WTC11 (cell line): Measurements from ENCODE around the gene IRX2. TPM values are rescaled to one million over a fixed set of nuclear protein-coding genes. Genes with fewer than 3 reads are reported as not detected.

ENCODE experiments used
- ATAC-seq: fragments of 200-7000 bp; cut with Tn5 transposase; 2 replicates; pipeline ENCODE4 v1.10.0; 2021; ENCODE audit warnings: mild to moderate bottlenecking, moderate library complexity
- CTCF ChIA-PET: fragments of 300-600 bp; sonication (Branson Sonifier 250); formaldehyde crosslinking; loops from one replicate; lab custom pipeline; 2021; ENCODE audit warnings: antibody characterized with exemption; lab: Charles Lee
- POLR2A ChIA-PET: fragments of 350-600 bp; sonication (Branson Sonifier 250); formaldehyde crosslinking; loops from one replicate; lab custom pipeline; 2021; ENCODE audit warnings: antibody characterized with exemption; lab: Charles Lee
- DNase-seq: peaks from one replicate; pipeline ENCODE4 v3.0.0; 2021; ENCODE audit warnings: low spot score
- H3K27ac Mint-ChIP-seq: 2 replicates; pipeline ENCODE4 v1.8.0; 2021; ENCODE audit warnings: mixed read lengths
- H3K27me3 Mint-ChIP-seq: 2 replicates; pipeline ENCODE4 v1.8.0; 2021; ENCODE audit warnings: low read depth, mild to moderate bottlenecking, moderate library complexity, mixed read lengths
- H3K36me3 Mint-ChIP-seq: 2 replicates; pipeline ENCODE4 v1.8.0; 2021; ENCODE audit warnings: mixed read lengths
- H3K4me1 Mint-ChIP-seq: 2 replicates; pipeline ENCODE4 v1.8.0; 2022; ENCODE audit warnings: mixed read lengths
- H3K4me3 Mint-ChIP-seq: 2 replicates; pipeline ENCODE4 v1.8.0; 2021; ENCODE audit warnings: mild to moderate bottlenecking, moderate library complexity, mixed read lengths
- H3K9me3 Mint-ChIP-seq: 2 replicates; pipeline ENCODE4 v1.8.0; 2021; ENCODE audit warnings: mixed read lengths
- ATF1 ChIP-seq: sonication (generic); formaldehyde crosslinking; IDR thresholded peaks from 2 replicates; pipeline ENCODE4 v1.8.1; 2023; ENCODE audit warnings: mild to moderate bottlenecking, moderate library complexity, missing genetic modification reagents
- HMGA2 ChIP-seq: fragments of 250-450 bp; sonication (Bioruptor Pico); IDR thresholded peaks from 2 replicates; pipeline ENCODE4 v1.4.0; 2021; ENCODE audit warnings: mild to moderate bottlenecking, moderate library complexity
- IRF2 ChIP-seq: sonication (generic); formaldehyde crosslinking; IDR thresholded peaks from 2 replicates; pipeline ENCODE4 v1.8.0; 2022; ENCODE audit warnings: low read depth, missing genetic modification reagents, borderline replicate concordance
- KAT7 ChIP-seq: sonication (generic); formaldehyde crosslinking; IDR thresholded peaks from 2 replicates; pipeline ENCODE4 v1.8.1; 2023; ENCODE audit warnings: missing genetic modification reagents, mild to moderate bottlenecking, borderline replicate concordance
- MYBL2 ChIP-seq: sonication (generic); formaldehyde crosslinking; IDR thresholded peaks from 2 replicates; pipeline ENCODE4 v1.8.1; 2023; ENCODE audit warnings: mild to moderate bottlenecking, moderate library complexity, missing genetic modification reagents
- NFYB ChIP-seq: sonication (generic); formaldehyde crosslinking; conservative IDR thresholded peaks from 2 replicates; pipeline ENCODE4 v1.8.0; 2022; ENCODE audit warnings: low read depth, missing genetic modification reagents
- NR2C2 ChIP-seq: sonication (generic); formaldehyde crosslinking; IDR thresholded peaks from 2 replicates; pipeline ENCODE4 v1.8.0; 2022; ENCODE audit warnings: mild to moderate bottlenecking, missing genetic modification reagents
- NR3C1 ChIP-seq: sonication (generic); formaldehyde crosslinking; conservative IDR thresholded peaks from 2 replicates; pipeline ENCODE4 v1.8.1; 2023; ENCODE audit warnings: low read depth, mild to moderate bottlenecking, missing genetic modification reagents
- SMAD4 ChIP-seq: sonication (generic); formaldehyde crosslinking; IDR thresholded peaks from 2 replicates; pipeline ENCODE4 v1.8.0; 2022; ENCODE audit warnings: mild to moderate bottlenecking, missing genetic modification reagents
- TEAD4 ChIP-seq: sonication (generic); formaldehyde crosslinking; IDR thresholded peaks from 2 replicates; pipeline ENCODE4 v1.8.0; 2022; ENCODE audit warnings: mild to moderate bottlenecking, missing genetic modification reagents
- ZNF219 ChIP-seq: sonication (generic); formaldehyde crosslinking; IDR thresholded peaks from 2 replicates; pipeline ENCODE4 v1.8.0; 2023; ENCODE audit warnings: missing genetic modification reagents, mild to moderate bottlenecking, borderline replicate concordance
- ZNF263 ChIP-seq: sonication (generic); formaldehyde crosslinking; IDR thresholded peaks from 2 replicates; pipeline ENCODE4 v1.8.1; 2022; ENCODE audit warnings: low read depth, mild to moderate bottlenecking, moderate library complexity, missing genetic modification reagents
- total RNA-seq: library from RNA; stranded (reverse); gene quantifications from 3 replicates; pipeline ENCODE4 v1.2.3, GENCODE V29; 2021
- TF ChIP-seq, protein P1 (sequence below): sonication (generic); formaldehyde crosslinking; conservative IDR thresholded peaks from 2 replicates; pipeline ENCODE4 v1.8.1; 2022; ENCODE audit warnings: mild to moderate bottlenecking, missing genetic modification reagents
- TF ChIP-seq, protein P2 (sequence below): sonication (generic); formaldehyde crosslinking; IDR thresholded peaks from 2 replicates; pipeline ENCODE4 v1.8.0; 2022; ENCODE audit warnings: missing genetic modification reagents
- TF ChIP-seq, protein P3 (sequence below): sonication (generic); formaldehyde crosslinking; IDR thresholded peaks from 2 replicates; pipeline ENCODE4 v1.8.0; 2023; ENCODE audit warnings: missing genetic modification reagents, mild to moderate bottlenecking, borderline replicate concordance
- TF ChIP-seq, protein P4 (sequence below): fragments of 250-450 bp; sonication (Bioruptor Pico); IDR thresholded peaks from 2 replicates; pipeline ENCODE4 v1.9.0; 2021; ENCODE audit warnings: mild to moderate bottlenecking

Gene IRX2
- total RNA-seq, 1 experiment from 2014 or later: 63.2 TPM

DNA sequence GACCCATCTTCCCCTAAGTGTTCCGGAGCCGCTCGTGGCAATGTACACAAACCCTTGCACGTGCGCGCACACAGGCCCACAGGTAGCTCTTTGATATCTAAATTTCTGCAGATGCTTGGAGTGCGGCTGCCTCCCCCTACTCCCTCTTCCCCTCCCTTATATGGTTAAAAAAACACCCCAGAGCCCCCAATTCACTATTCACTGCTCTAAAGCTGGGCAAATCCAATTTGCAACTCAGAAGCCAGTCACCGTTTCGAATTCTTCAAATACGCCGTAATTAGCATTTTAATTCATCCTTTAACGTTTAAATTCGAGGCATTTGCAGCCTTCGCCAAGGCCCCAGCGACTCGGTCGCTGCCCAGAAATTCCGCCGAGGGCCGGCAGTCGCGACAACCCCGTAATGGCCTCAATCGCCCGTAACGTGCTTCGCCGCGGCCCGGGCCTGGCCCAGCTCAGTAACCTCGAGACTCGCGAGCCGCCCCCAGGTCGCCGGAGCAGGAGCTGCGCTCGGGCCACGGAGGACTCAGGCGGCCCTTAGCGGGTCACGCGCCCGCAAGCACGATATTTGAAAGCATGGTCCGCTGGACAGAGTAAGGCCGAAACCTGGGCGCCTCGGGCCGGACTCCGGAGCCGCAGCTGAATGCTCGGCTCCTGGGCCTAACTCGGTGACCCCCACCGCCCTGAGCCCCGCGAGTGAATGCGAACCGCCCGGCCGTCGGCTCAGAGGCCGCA lies 1.3 kb downstream of the IRX2 start:
- ATAC-seq: peak; percentile 12
- no peaks in the 10 kb centered on the region for H3K9me3 Mint-ChIP-seq
- peaks cover 29% of the 10 kb centered on the region for H3K36me3 Mint-ChIP-seq
- ChIA-PET CTCF (interaction anchor here (0.6 to 1.7 kb wide), 6 partner anchors 11 to 188 kb away, joined by 3 to 13 read pairs (median 3); no protein-coding TSS in a partner anchor), POLR2A (interaction anchor here (0.6 to 2.9 kb wide), 4 partner anchors 9 to 848 kb away, joined by 3 to 18 read pairs (median 3); no protein-coding TSS in a partner anchor)
- peaks cover 47% of the 10 kb centered on the region for H3K4me1 Mint-ChIP-seq
- peaks cover 64% of the 10 kb centered on the region for H3K27me3 Mint-ChIP-seq
- no peak for TF ChIP-seq NFYB (CRISPR knock-in tag)
- TF ChIP-seq, protein P1, sequence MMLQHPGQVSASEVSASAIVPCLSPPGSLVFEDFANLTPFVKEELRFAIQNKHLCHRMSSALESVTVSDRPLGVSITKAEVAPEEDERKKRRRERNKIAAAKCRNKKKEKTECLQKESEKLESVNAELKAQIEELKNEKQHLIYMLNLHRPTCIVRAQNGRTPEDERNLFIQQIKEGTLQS (CRISPR knock-in tag): no peak
- TF ChIP-seq MYBL2: 0 out of 2 replicates have a peak, but pooled peaks have one; percentile 22
- no peak for TF ChIP-seq KAT7
- no peak for TF ChIP-seq ZNF263 (CRISPR knock-in tag)
- TF ChIP-seq SMAD4 (CRISPR knock-in tag): no peak
- TF ChIP-seq NR3C1 (CRISPR knock-in tag): no peak
- TF ChIP-seq, protein P2, sequence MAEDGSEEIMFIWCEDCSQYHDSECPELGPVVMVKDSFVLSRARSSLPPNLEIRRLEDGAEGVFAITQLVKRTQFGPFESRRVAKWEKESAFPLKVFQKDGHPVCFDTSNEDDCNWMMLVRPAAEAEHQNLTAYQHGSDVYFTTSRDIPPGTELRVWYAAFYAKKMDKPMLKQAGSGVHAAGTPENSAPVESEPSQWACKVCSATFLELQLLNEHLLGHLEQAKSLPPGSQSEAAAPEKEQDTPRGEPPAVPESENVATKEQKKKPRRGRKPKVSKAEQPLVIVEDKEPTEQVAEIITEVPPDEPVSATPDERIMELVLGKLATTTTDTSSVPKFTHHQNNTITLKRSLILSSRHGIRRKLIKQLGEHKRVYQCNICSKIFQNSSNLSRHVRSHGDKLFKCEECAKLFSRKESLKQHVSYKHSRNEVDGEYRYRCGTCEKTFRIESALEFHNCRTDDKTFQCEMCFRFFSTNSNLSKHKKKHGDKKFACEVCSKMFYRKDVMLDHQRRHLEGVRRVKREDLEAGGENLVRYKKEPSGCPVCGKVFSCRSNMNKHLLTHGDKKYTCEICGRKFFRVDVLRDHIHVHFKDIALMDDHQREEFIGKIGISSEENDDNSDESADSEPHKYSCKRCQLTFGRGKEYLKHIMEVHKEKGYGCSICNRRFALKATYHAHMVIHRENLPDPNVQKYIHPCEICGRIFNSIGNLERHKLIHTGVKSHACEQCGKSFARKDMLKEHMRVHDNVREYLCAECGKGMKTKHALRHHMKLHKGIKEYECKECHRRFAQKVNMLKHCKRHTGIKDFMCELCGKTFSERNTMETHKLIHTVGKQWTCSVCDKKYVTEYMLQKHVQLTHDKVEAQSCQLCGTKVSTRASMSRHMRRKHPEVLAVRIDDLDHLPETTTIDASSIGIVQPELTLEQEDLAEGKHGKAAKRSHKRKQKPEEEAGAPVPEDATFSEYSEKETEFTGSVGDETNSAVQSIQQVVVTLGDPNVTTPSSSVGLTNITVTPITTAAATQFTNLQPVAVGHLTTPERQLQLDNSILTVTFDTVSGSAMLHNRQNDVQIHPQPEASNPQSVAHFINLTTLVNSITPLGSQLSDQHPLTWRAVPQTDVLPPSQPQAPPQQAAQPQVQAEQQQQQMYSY: no peak
- no peak for TF ChIP-seq ZNF219
- no peak for TF ChIP-seq NR2C2 (CRISPR knock-in tag)
- no peak for TF ChIP-seq ATF1 (CRISPR knock-in tag)
- TF ChIP-seq HMGA2 (CRISPR knock-in tag): no peak
- TF ChIP-seq, protein P3, sequence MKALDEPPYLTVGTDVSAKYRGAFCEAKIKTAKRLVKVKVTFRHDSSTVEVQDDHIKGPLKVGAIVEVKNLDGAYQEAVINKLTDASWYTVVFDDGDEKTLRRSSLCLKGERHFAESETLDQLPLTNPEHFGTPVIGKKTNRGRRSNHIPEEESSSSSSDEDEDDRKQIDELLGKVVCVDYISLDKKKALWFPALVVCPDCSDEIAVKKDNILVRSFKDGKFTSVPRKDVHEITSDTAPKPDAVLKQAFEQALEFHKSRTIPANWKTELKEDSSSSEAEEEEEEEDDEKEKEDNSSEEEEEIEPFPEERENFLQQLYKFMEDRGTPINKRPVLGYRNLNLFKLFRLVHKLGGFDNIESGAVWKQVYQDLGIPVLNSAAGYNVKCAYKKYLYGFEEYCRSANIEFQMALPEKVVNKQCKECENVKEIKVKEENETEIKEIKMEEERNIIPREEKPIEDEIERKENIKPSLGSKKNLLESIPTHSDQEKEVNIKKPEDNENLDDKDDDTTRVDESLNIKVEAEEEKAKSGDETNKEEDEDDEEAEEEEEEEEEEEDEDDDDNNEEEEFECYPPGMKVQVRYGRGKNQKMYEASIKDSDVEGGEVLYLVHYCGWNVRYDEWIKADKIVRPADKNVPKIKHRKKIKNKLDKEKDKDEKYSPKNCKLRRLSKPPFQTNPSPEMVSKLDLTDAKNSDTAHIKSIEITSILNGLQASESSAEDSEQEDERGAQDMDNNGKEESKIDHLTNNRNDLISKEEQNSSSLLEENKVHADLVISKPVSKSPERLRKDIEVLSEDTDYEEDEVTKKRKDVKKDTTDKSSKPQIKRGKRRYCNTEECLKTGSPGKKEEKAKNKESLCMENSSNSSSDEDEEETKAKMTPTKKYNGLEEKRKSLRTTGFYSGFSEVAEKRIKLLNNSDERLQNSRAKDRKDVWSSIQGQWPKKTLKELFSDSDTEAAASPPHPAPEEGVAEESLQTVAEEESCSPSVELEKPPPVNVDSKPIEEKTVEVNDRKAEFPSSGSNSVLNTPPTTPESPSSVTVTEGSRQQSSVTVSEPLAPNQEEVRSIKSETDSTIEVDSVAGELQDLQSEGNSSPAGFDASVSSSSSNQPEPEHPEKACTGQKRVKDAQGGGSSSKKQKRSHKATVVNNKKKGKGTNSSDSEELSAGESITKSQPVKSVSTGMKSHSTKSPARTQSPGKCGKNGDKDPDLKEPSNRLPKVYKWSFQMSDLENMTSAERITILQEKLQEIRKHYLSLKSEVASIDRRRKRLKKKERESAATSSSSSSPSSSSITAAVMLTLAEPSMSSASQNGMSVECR: peak; percentile 37; the same call in 1 of the 2 replicates
- no peak for TF ChIP-seq IRF2 (CRISPR knock-in tag)
- 0 out of 2 replicates have a peak, but pooled peaks have one; percentile 15 for TF ChIP-seq TEAD4 (CRISPR knock-in tag)
- TF ChIP-seq, protein P4, sequence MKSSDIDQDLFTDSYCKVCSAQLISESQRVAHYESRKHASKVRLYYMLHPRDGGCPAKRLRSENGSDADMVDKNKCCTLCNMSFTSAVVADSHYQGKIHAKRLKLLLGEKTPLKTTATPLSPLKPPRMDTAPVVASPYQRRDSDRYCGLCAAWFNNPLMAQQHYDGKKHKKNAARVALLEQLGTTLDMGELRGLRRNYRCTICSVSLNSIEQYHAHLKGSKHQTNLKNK (CRISPR knock-in tag): peak; percentile 23; the same call in 1 of the 2 replicates
- H3K4me3 Mint-ChIP-seq: peak overlapping the region; percentile 84
- peak; percentile 65 for DNase-seq
- peak overlapping the region; percentile 93; the same call in 1 of the 2 replicates for H3K27ac Mint-ChIP-seq
